A673 (cell line): Measurements from ENCODE around the gene MROH2A. TPM values are rescaled to one million over a fixed set of nuclear protein-coding genes. Genes with fewer than 3 reads are reported as not detected.

Experiments used
- BruUV-seq: library from RNA; stranded (reverse); fragments of 400-500 nt; replicated peaks from 2 replicates; lab custom pipeline; 2021; lab: Mats Ljungman, UMichigan
- CTCF ChIA-PET: fragments of 300-600 bp; sonication (Branson Sonifier 250); formaldehyde crosslinking; loops from one replicate; lab custom pipeline; 2022; ENCODE audit warnings: antibody characterized with exemption; lab: Charles Lee
- POLR2A ChIA-PET: fragments of 300-600 bp; sonication (Branson Sonifier 250); formaldehyde crosslinking; loops from one replicate; lab custom pipeline; 2022; ENCODE audit warnings: antibody characterized with exemption; ENCODE audit not compliant: low non-redundant PET; lab: Charles Lee
- DNase-seq: peaks from one replicate; pipeline ENCODE4 v3.0.0-alpha.2; 2015; ENCODE audit warnings: low spot score
- H3K27ac ChIP-seq: fragments of 200-600 bp; sonication (generic); 2 replicates; pipeline ENCODE4 v1.5.1; 2016; ENCODE audit warnings: mixed run types, low read depth, mild to moderate bottlenecking, mixed read lengths, antibody characterized with exemption, low read length; ENCODE audit not compliant: poor library complexity, severe bottlenecking
- H3K27me3 ChIP-seq: fragments of 200-600 bp; sonication (generic); replicated peaks from 2 replicates; pipeline ENCODE4 v1.6.1; 2017; ENCODE audit warnings: mixed run types, low read depth, mild to moderate bottlenecking, mixed read lengths, antibody characterized with exemption, low read length; ENCODE audit not compliant: insufficient read depth, poor library complexity
- H3K36me3 ChIP-seq: fragments of 200-600 bp; sonication (generic); 2 replicates; pipeline ENCODE4 v1.6.1; 2016; ENCODE audit warnings: mixed run types, mild to moderate bottlenecking, mixed read lengths, antibody characterized with exemption, low read length; ENCODE audit not compliant: insufficient read depth, poor library complexity, severe bottlenecking
- H3K4me1 ChIP-seq: fragments of 200-600 bp; sonication (generic); 2 replicates; pipeline ENCODE4 v1.6.1; 2017; ENCODE audit warnings: mixed run types, mild to moderate bottlenecking, mixed read lengths, antibody characterized with exemption, low read length; ENCODE audit not compliant: insufficient read depth, poor library complexity, severe bottlenecking
- H3K4me3 ChIP-seq: fragments of 200-600 bp; sonication (generic); 2 replicates; pipeline ENCODE4 v1.5.1; 2016; ENCODE audit warnings: low read depth, mixed run types, mild to moderate bottlenecking, mixed read lengths, low read length; ENCODE audit not compliant: poor library complexity, severe bottlenecking
- H3K9me3 ChIP-seq: fragments of 200-600 bp; sonication (generic); 2 replicates; pipeline ENCODE4 v1.6.1; 2016; ENCODE audit warnings: mixed run types, low read depth, mild to moderate bottlenecking, mixed read lengths, antibody characterized with exemption, low read length; ENCODE audit not compliant: poor library complexity, severe bottlenecking
- CTCF ChIP-seq: fragments of 300-800, 200-600 bp; sonication (generic); conservative IDR thresholded peaks from 2 replicates; pipeline ENCODE4 v1.5.1; 2017; ENCODE audit warnings: low read depth, mild to moderate bottlenecking, antibody characterized with exemption, low read length, moderate library complexity, mixed read lengths
- EZH2 ChIP-seq: fragments of 200-600 bp; sonication (generic); IDR thresholded peaks from 2 replicates; pipeline ENCODE4 v1.6.1; 2017; ENCODE audit warnings: borderline replicate concordance, low read depth, mild to moderate bottlenecking, mixed read lengths, antibody characterized with exemption, low read length; ENCODE audit not compliant: poor library complexity, severe bottlenecking
- intact Hi-C: fragments of 100-400 bp; cut with micrococcal nuclease; formaldehyde crosslinking; loops from one replicate; pipeline ENCODE4 v1.10.0; 2022; ENCODE audit not compliant: unreplicated experiment
- total RNA-seq: library from RNA; stranded (reverse); gene quantifications from 2 replicates; pipeline ENCODE4 v1.2.3, GENCODE V29; 2021

Gene MROH2A
- total RNA-seq, 1 experiment from 2014 or later = 1.3 TPM

- Histone ChIP-seq H3K4me3 (no peak overlapping the region), H3K27me3 (no peaks in the 10 kb centered on the region), H3K9me3 (no peaks in the 10 kb centered on the region), H3K27ac (no peak overlapping the region), H3K36me3 (no peaks in the 10 kb centered on the region), H3K4me1 (no peaks in the 10 kb centered on the region)
- intact Hi-C loops = no loop called here
- TF ChIP-seq CTCF (no peak), EZH2 (no peak)
- BruUV-seq = no TSS peak
- CTCF ChIA-PET = no interaction called here
- DNase-seq = no peak
- POLR2A ChIA-PET = no interaction called here
Measured at GRCh38 chr2:233823731-233824121, 45.6 kb downstream of the MROH2A start.

GRCh38 chr2:233824373-233824772 lies 46.2 kb downstream of the MROH2A start:
- H3K27me3 ChIP-seq = no peaks in the 10 kb centered on the region
- H3K9me3 ChIP-seq = no peaks in the 10 kb centered on the region
- no peak for DNase-seq
- H3K4me1 ChIP-seq = no peaks in the 10 kb centered on the region
- H3K27ac ChIP-seq = no peak overlapping the region
- TF ChIP-seq EZH2 (no peak), CTCF (no peak)
- BruUV-seq = no TSS peak
- intact Hi-C loops = no loop called here
- no peaks in the 10 kb centered on the region for H3K36me3 ChIP-seq
- ChIA-PET POLR2A (no interaction called here), CTCF (no interaction called here)
- H3K4me3 ChIP-seq = no peak overlapping the region

- BruUV-seq = no TSS peak
- no peak for TF ChIP-seq CTCF
- no peak for TF ChIP-seq EZH2
- intact Hi-C loops = no loop called here
- H3K27me3 ChIP-seq = no peaks in the 10 kb centered on the region
- ChIA-PET POLR2A (no interaction called here), CTCF (no interaction called here)
- peaks cover 3% of the 10 kb centered on the region for H3K36me3 ChIP-seq
- no peaks in the 10 kb centered on the region for H3K4me1 ChIP-seq
- H3K4me3 ChIP-seq = no peak overlapping the region
- H3K9me3 ChIP-seq = no peaks in the 10 kb centered on the region
- H3K27ac ChIP-seq = no peak overlapping the region
- DNase-seq = no peak
Measured at GRCh38 chr2:233828546-233829192, 50.5 kb downstream of the MROH2A start.
